ENCODE data around the gene GALNT16.

The GALNT16 gene

DNA sequence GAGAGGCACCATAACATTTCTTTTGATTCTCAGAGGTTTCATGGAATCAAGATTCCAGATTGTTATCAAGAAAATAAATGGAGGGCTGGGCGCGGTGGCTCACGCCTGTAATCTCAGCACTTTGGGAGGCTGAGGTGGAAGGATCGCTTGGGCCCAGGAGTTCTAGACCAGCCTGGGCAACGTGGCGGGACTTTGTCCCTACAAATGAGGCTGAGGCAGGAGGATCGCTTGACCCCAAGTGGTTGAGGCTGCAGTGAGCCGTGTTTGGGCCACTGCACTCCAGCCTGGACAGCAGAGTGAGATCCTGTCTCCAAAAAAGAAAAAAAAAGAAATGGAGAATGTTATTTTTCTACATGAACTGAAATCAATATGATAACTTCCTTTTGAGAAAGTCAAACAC, 139.8 kb downstream of the GALNT16 start:
- no peak for DNase-seq (ENCODE audit: low read depth in 2 of 3, low spot score in 1 of 3)

DNA sequence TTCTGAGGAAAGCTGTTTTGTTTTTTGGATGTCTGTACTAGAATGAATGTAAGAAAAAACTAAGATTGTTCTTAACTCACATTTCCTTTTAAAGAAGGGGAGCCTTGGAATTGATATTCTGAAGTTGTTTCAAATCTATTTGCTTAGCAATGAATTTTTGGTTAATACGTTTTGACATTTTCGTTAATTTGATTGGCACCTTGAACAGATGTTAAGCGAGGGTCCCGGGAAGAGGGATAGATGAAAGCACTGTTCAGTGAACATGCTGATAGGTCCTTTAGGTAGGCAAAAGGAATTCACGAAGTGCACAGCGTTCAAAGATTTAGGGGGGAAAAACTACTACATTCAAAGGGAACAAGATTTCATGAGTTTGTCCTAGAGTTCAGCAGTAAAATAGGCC, 140.2 kb downstream of the GALNT16 start:
- no peak for DNase-seq (ENCODE audit: low read depth in 2 of 3, low spot score in 1 of 3)

- no peak for DNase-seq (ENCODE audit: low read depth in 2 of 3, low spot score in 1 of 3)
These were observed 141.9 kb downstream of the GALNT16 start for GRCh38 chr14:69401841-69402240.

DNA sequence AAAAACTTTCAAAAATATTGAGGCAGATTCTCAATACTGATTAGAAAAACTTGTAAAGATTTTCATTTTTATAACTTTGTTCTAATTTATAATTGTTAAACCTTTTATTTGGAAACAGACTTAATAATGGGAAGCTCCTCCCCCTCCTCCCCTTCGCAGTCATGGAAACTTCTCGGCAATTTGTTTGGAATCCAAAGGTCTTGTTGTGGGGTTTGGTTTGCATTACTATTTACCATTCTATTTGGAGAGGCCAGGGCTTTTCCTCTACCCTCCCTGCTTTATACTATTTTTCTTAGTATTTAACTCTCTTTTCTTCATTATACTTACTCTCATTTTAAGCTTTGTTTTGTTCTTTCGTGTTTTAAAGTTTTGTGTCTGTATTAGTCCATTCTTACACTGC, 144.5 kb downstream of the GALNT16 start:
- DNase-seq (ENCODE audit: low read depth in 2 of 3, low spot score in 1 of 3) = no peak

GRCh38 chr14:69404883-69405282, 144.9 kb downstream of the GALNT16 start:
- DNase-seq (ENCODE audit: low read depth in 2 of 3, low spot score in 1 of 3) = no peak

DNA sequence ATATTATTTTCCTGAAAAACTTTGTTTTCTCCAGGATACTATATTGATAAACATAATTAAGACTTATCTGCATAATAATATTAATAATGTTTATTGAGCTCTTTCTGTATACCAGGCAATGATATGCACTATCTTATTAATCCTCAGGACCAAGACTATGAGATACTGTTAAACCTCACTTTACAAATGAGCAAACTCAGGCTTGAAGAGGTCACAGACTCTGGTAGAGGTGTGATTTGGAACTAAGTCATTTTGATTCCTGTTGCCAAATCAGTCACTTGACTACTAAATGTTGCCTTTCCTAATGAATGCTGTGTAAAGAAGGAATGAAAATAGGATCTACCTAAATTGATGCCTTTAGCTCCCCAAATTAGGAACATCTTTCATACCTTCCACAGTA, 145.8 kb downstream of the GALNT16 start:
- no peak for DNase-seq (ENCODE audit: low read depth in 2 of 3, low spot score in 1 of 3)

Measured in stimulated activated CD4-positive, alpha-beta T cell treated with anti-CD3 and anti-CD28 coated beads, Interleukin-12 subunit alpha, Interleukin-12 subunit beta, amount 100 ng/mL, for 48 hours (primary cell).